HG03565 (cell line): ENCODE data around the gene GPC3.

Experiments used
- ATAC-seq: cut with Tn5 transposase; IDR thresholded peaks from one replicate; pipeline ENCODE4 v1.9.1; 2021; ENCODE audit warnings: mild to moderate bottlenecking, moderate library complexity; ENCODE audit not compliant: unreplicated experiment

GPC3 gene

DNA sequence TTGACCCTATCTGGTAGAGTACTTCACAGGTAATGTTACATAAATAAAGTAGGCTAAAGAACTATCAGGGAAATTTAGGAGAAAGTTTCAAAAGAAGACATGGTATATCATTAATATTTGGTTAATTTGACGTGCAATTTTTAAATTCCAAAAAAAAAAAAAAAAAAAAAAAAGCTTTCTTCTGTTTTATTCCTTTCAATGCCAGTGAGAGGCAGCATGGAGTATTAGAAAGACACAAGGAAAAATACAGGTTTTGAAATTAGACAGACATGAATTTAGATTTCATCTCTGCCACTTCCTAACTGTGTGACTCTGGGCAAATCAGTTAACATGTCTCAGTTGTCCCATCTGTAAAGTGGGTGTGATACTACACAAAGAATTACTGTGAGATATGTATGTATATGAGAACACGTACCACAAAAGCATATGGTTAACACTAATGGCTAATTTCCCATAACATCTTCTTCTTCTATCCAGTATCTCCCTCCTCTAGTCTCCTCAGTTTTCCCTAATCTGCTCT, 132.5 kb downstream of the GPC3 start:
- no peak for ATAC-seq

GRCh38 chrX:133852401-133852800, 133.0 kb downstream of the GPC3 start:
- ATAC-seq, result no peak

DNA sequence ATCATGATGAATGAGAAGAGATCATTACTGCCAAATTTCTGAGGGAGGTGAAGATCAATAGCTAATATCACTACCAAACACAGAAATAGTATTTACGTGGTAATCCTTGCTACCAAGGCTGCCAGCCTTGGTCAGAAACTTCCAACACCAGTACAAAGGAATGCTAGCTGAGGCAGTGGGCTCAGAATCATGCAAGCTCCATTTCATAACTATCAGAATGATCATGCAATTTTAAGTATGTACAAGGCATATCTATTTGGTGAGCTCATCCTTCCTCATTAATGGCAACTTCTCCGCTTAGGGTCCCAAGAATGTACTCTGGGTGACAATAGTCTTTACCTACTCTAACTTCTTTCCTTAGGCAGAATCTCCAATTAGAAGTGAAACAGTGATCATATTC, 135.0 kb downstream of the GPC3 start:
- no peak for ATAC-seq

- no peak for ATAC-seq
These were observed 135.7 kb downstream of the GPC3 start for GRCh38 chrX:133849676-133850075.

- ATAC-seq, result peak; percentile 51
These were observed 137.9 kb downstream of the GPC3 start for GRCh38 chrX:133847340-133847994.

DNA sequence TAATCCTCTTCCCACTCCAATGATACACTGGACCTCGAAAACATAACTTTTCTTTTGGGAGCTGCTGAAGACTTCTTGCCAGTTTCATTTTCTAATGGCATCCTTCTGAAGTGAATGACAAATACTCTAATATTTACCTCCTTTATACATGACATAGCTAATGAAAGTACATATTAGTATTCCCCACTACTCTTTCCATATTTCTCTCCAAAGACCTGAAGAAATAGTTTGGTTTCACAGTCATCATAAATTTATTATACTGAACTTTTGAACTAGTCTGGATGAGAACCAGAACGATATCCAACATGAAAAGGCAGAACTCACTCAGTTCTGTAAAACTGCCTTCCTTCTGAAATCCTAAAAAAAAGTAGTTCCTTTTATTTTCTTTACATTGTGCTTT, 139.1 kb downstream of the GPC3 start:
- no peak for ATAC-seq

DNA sequence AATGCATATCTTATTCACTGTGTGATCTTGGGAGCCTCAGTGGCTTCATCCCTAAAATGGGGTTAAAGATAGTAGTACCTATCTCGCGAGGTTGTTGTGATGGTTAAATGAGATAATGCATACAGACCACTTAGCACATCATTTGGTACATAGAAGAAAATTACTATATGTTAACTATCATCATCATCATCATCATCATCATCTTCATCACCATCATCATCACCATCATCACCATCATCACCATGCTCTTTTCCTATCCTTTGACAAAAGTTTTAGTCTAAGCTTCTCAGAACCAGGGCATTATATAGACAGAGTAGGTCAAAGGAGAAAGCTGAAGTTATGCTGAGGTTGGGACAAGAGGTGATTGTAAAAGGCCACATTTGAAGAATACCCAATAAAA, 145.0 kb downstream of the GPC3 start:
- no peak for ATAC-seq

DNA sequence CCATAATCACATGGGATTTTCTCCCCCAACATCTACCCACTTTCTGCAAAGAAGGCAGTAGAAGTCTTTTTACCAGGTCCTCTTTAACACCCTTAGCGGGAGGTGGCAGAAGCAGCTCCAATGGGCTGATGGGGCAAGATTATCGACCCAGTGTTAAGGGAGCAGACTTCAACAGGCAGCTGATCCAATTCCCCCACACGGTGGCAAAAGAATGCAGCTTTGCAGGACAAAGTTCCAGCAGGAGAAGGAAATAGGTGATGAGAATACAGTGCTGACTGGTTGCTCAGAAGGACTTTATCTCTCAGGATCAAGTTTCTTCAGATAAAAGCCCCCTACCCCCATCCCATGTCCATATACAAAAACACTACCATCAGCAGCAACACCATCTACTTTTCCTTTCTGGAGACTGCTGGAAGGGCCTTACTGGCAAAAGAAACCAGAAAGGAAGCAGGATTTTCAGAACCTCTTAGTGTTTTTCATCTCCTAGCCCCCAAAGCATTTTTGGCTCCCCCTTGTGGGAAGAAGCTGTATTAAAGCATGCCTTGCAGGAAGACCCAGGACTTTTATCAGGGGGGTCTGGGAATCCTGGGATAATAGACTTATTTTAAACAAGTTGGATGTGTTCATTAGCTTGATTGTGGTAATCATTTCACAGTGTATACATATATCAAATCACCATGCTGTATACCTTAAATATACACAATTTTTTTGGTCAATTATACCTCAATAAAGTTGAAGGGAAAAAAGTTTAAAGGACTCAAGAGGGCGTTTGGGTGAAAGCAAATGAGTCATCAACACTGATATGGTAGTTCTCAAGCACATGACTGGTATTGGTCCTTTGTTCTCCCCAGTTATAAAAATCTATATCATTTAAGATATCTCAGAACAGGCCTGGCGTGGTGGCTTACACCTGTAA, 146.4 kb downstream of the GPC3 start:
- no peak for ATAC-seq

GRCh38 chrX:133837091-133837490, 148.3 kb downstream of the GPC3 start:
- no peak for ATAC-seq

DNA sequence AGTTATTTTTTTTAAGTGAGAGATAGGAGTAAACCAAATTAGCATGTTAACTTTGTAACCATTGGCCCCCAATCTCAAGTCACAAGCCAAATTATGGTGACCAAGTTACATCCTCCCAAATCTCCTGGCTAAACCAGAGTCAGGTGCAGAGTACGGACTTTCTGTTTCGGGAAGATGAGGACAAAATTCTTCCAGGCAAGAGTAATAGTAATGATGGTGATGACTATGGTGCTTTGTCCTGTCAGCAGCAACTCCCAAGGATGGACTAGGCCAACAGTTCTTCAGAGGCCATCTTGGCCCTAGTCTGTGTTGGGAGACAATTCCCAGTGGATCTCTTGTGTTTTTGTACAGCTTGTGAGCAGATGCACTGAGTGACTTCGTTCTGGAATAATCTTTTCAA, 148.8 kb downstream of the GPC3 start:
- no peak for ATAC-seq

GRCh38 chrX:133834771-133835170, 150.6 kb downstream of the GPC3 start:
- no peak for ATAC-seq

DNA sequence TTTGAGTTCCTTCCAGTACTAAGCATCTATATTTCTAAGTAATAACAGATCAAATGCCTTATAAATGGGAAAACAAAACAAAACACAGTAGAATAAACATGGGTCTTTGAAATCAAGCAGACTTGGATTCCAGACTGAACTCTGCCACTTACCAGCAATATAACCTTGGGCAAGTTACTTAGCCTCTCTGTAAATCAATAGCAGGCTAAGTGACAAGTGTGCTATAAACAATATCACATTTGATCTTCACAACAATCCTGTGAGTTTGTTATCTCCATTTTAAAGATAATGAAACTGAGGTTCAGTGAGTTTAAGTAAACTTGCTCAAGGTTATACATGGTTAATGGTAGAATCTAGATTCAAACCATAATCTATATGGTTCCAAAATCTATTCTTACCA, 165.8 kb downstream of the GPC3 start:
- no peak for ATAC-seq

GRCh38 chrX:133818019-133818418, 167.4 kb downstream of the GPC3 start:
- ATAC-seq, result no peak

DNA sequence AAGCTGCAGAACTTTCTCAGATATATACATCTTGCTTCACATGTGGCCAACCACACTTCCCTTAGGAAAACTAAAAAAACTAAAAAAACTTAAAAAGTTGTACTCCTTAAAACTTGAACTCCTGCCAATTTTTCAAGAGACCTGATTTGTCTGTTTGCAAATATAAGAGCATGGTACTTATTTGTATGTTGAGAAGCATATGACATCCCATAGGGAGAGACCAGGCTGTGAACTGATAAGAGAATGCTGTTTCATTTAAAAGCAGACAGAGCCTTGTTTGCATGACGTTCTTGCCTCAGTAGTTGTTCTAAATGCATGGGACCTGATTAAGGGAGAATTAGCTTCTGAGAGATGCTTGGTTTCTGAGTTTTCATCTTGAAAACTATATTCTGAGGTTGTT, 169.9 kb downstream of the GPC3 start:
- ATAC-seq, result no peak

- ATAC-seq, result no peak
These were observed 171.4 kb downstream of the GPC3 start for GRCh38 chrX:133813971-133814370.

GRCh38 chrX:133812402-133812801, 173.0 kb downstream of the GPC3 start:
- ATAC-seq, result no peak

DNA sequence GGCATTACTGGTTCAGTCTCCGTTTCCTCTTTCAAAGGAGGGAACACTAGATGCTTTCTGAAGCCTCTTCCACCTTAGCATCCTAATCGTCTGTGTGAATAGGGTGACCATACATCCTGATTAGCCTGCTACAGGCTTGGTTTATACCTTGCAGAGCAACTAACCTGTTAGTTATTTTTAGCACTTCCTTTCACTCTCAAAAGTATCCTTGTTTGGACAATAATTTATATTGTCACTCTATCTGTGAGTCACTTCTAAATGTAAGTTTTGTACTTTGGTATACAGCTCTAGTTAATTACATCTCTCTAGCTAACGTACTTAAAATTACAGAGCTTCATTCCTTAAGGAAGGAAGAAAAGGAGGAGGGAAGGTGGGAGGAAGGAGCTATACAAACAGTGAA, 174.5 kb downstream of the GPC3 start:
- ATAC-seq, result no peak

DNA sequence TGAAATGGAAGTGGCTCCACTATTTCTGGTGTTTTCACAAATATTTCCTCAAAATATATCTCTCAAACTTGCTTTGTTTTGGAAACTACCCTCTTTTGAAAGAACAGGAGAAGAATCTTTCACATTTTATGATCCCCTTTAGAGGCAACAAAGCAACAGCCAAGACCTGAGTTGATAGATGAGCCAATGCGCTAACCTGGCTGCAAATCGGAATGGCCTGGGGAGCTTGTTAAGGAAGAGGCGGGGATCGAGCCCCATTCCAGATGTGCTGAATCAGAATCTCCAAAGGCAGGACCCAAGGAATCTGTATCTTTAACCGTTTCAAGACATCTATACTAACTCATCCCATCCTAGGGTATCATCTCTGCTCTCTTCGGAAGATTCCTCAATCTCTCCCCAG, 181.3 kb downstream of the GPC3 start:
- ATAC-seq, result no peak

DNA sequence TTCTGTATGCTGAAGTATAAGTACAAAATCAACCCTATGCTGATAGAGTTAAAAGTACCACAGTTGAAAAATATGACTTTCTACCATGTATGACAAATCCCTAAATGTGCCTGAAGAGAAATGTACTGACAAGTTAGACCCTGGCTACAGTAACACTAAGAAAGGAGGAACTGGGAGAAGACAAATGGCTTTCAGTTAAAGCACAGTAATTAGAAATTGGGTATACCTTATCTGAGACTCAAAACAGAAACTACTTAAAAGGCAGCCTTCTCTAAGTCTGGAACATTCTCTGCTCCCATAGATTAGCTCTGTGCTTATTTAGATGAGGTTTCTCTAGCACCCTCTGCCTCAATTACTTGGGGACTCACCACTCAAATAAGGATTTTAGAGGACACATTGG, 189.1 kb downstream of the GPC3 start:
- ATAC-seq, result no peak

DNA sequence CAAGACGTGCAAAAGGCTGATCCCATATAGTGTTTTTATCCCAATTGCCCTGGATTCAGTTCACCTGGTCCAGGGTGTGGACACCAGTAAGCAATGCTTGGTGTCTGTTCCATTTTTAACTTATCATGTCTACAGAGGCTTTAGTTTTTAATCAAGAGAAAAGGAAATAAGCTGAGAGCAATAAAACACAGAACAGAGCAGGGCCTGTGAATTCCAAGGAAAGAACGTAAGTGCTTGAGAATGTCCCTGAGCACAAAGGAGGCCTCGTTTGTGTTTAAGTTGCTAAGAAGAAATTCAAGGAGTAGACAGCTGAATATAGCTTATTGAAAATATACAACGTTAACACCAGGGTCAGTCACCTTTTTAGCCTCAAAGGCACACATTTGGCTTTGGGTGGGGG, 191.3 kb downstream of the GPC3 start:
- no peak for ATAC-seq

- ATAC-seq, result no peak
These were observed 191.8 kb downstream of the GPC3 start for GRCh38 chrX:133793626-133794025.
